ENCODE measurements around the gene UGGT2. TPM values are rescaled to one million over a fixed set of nuclear protein-coding genes. Genes with fewer than 3 reads are reported as not detected.

The UGGT2 gene
- total and polyA plus RNA-seq, 9 of the 15 experiments (the other 6 are each of a cell fraction or from before 2014, with no cell fraction given): 3.5 to 24.5 (median 18.3) TPM

GRCh38 chr13:95921485-95921884 lies 131.7 kb downstream of the UGGT2 start:
- no TSS peak for BruUV-seq (replicated peaks)
- Histone ChIP-seq H3K9me1 (ENCODE audit: control insufficient read depth, insufficient read depth, low read length) (no peaks in the 10 kb centered on the region), H4K20me1 (replicated peaks; ENCODE audit: control insufficient read depth, insufficient read depth, low read length) (no peaks in the 10 kb centered on the region), H3K9ac (ENCODE audit: insufficient read depth in 1 of 2, low read depth in 2 of 2, low read length in 2 of 2) (no peak overlapping the region), H3K4me2 (ENCODE audit: insufficient read depth, low read length) (no peak overlapping the region), H3K79me2 (ENCODE audit: control insufficient read depth, insufficient read depth, low read length) (no peaks in the 10 kb centered on the region), H3K36me3 (ENCODE audit: control insufficient read depth, insufficient read depth, low read length) (peaks cover 8% of the 10 kb centered on the region; the same call in 2 of the 3 replicates), H2AFZ (ENCODE audit: low read depth, low read length) (no peak overlapping the region), H3K4me1 (replicated peaks in 1 of 2; ENCODE audit: control insufficient read depth in 2 of 2, insufficient read depth in 2 of 2, low read length in 2 of 2) (no peaks in the 10 kb centered on the region), H3K4me3 (no peak overlapping the region), H3K27me3 (ENCODE audit: control insufficient read depth in 2 of 2, insufficient read depth in 2 of 2, low read length in 2 of 2) (no peaks in the 10 kb centered on the region), H3K9me3 (replicated peaks; ENCODE audit: control insufficient read depth, insufficient read depth, low read depth, low read length) (no peaks in the 10 kb centered on the region), H3K27ac (ENCODE audit: extremely low read depth, low read depth, low read length) (no peak overlapping the region)
- 54% methylated on average over 2 of the region's 2 CpGs for WGBS (ENCODE audit: insufficient coverage, low coverage, missing lambda C conversion rate)
- intact Hi-C loops (cut with micrococcal nuclease): no loop called here
- ChIA-PET CTCF (ENCODE audit: low intra/inter-chr PET ratio) (no interaction called here), POLR2A (no interaction called here)
- in situ Hi-C loops (cut with MboI): no loop called here
- no peak for TF ChIP-seq ZNF280B (CRISPR knock-in tag; IDR thresholded peaks at IDR 0.05)
- no peak for TF ChIP-seq NFRKB (IDR thresholded peaks at IDR 0.05; ENCODE audit: low read depth)
- TF ChIP-seq HMG20B (CRISPR knock-in tag; IDR thresholded peaks at IDR 0.05): no peak
- no peak for TF ChIP-seq ZNF395 (CRISPR knock-in tag; IDR thresholded peaks at IDR 0.05)
- no peak for TF ChIP-seq SMAD1 (IDR thresholded peaks at IDR 0.05; ENCODE audit: low read depth, low read length, partially characterized antibody)
- no peak for TF ChIP-seq BCOR (IDR thresholded peaks at IDR 0.05)
- no peak for TF ChIP-seq SIN3A (IDR thresholded peaks at IDR 0.05; ENCODE audit: borderline replicate concordance in 2 of 2, control insufficient read depth in 1 of 2, low read depth in 2 of 2, low read length in 2 of 2)
- TF ChIP-seq ZNF133 (CRISPR knock-in tag; IDR thresholded peaks at IDR 0.05): no peak
- no peak for TF ChIP-seq CBX1 (IDR thresholded peaks at IDR 0.05; ENCODE audit: low read depth)
- FAIRE-seq (no peak), DNase-seq (ENCODE audit: extremely low read depth in 1 of 4, low spot score in 3 of 4) (no peak), ATAC-seq (no peak)
